Measurements from ENCODE around the gene ZNF566.

The ZNF566 gene

GRCh38 chr19:36449059-36449670, 40.2 kb downstream of the ZNF566 start:
- no CpG with 5 or more reads among the region's 5 CpGs for WGBS, 2 experiments (ENCODE audit: insufficient coverage in 2 of 2)
- Histone ChIP-seq H3K4me1 (ENCODE audit: control insufficient read depth, insufficient read depth, low read length, poor library complexity, severe bottlenecking) (no peaks in the 10 kb centered on the region), H3K27ac (ENCODE audit: low read depth, low read length, severe bottlenecking) (no peak overlapping the region), H3K9me3 (ENCODE audit: control insufficient read depth, low read length) (peaks cover 58% of the 10 kb centered on the region), H3K4me3 (ENCODE audit: extremely low read depth, insufficient read depth, low read length, poor library complexity, severe bottlenecking) (no peak overlapping the region), H3K36me3 (ENCODE audit: control insufficient read depth, insufficient read depth, low read length) (peaks cover 45% of the 10 kb centered on the region)

GRCh38 chr19:36441339-36441738, 48.0 kb downstream of the ZNF566 start:
- Histone ChIP-seq H3K4me3 (ENCODE audit: extremely low read depth, insufficient read depth, low read length, poor library complexity, severe bottlenecking) (no peak overlapping the region), H3K36me3 (ENCODE audit: control insufficient read depth, insufficient read depth, low read length) (no peaks in the 10 kb centered on the region), H3K4me1 (ENCODE audit: control insufficient read depth, insufficient read depth, low read length, poor library complexity, severe bottlenecking) (no peaks in the 10 kb centered on the region), H3K27ac (ENCODE audit: low read depth, low read length, severe bottlenecking) (no peak overlapping the region), H3K9me3 (ENCODE audit: control insufficient read depth, low read length) (peaks cover 40% of the 10 kb centered on the region)
- 88 to 100% methylated on average over 1 of the region's 1 CpG for WGBS, 2 experiments (ENCODE audit: insufficient coverage in 2 of 2)

- Histone ChIP-seq H3K9me3 (ENCODE audit: control insufficient read depth, low read length) (peaks cover 17% of the 10 kb centered on the region), H3K27ac (ENCODE audit: low read depth, low read length, severe bottlenecking) (no peak overlapping the region), H3K4me3 (ENCODE audit: extremely low read depth, insufficient read depth, low read length, poor library complexity, severe bottlenecking) (no peak overlapping the region), H3K4me1 (ENCODE audit: control insufficient read depth, insufficient read depth, low read length, poor library complexity, severe bottlenecking) (no peaks in the 10 kb centered on the region), H3K36me3 (ENCODE audit: control insufficient read depth, insufficient read depth, low read length) (no peaks in the 10 kb centered on the region)
- 83% methylated on average over 1 of the region's 2 CpGs; no CpG with 5 or more reads in 1 of the 2 experiments for WGBS, 2 experiments (ENCODE audit: insufficient coverage in 2 of 2)
Observed at GRCh38 chr19:36436531-36436930, 52.8 kb downstream of the ZNF566 start.

- H3K4me1 ChIP-seq (ENCODE audit: control insufficient read depth, insufficient read depth, low read length, poor library complexity, severe bottlenecking), result no peaks in the 10 kb centered on the region
- H3K36me3 ChIP-seq (ENCODE audit: control insufficient read depth, insufficient read depth, low read length), result no peaks in the 10 kb centered on the region
- no CpG with 5 or more reads among the region's 4 CpGs for WGBS, 2 experiments (ENCODE audit: insufficient coverage in 2 of 2)
- H3K27ac ChIP-seq (ENCODE audit: low read depth, low read length, severe bottlenecking), result no peak overlapping the region
- H3K4me3 ChIP-seq (ENCODE audit: extremely low read depth, insufficient read depth, low read length, poor library complexity, severe bottlenecking), result no peak overlapping the region
- H3K9me3 ChIP-seq (ENCODE audit: control insufficient read depth, low read length), result peaks cover 22% of the 10 kb centered on the region
Observed at GRCh38 chr19:36423925-36424324, 65.4 kb downstream of the ZNF566 start.

GRCh38 chr19:36421749-36422481, 67.4 kb downstream of the ZNF566 start:
- H3K4me3 ChIP-seq (ENCODE audit: extremely low read depth, insufficient read depth, low read length, poor library complexity, severe bottlenecking), result no peak overlapping the region
- no peak overlapping the region for H3K27ac ChIP-seq (ENCODE audit: low read depth, low read length, severe bottlenecking)
- H3K4me1 ChIP-seq (ENCODE audit: control insufficient read depth, insufficient read depth, low read length, poor library complexity, severe bottlenecking), result no peaks in the 10 kb centered on the region
- WGBS, 2 experiments (ENCODE audit: insufficient coverage in 2 of 2), result 78 to 90% methylated on average over 31 to 32 of the region's 33 CpGs
- H3K36me3 ChIP-seq (ENCODE audit: control insufficient read depth, insufficient read depth, low read length), result peaks cover 8% of the 10 kb centered on the region
- H3K9me3 ChIP-seq (ENCODE audit: control insufficient read depth, low read length), result peaks cover 31% of the 10 kb centered on the region

- no peaks in the 10 kb centered on the region for H3K4me1 ChIP-seq (ENCODE audit: control insufficient read depth, insufficient read depth, low read length, poor library complexity, severe bottlenecking)
- 61 to 76% methylated on average over 48 to 59 of the region's 61 CpGs for WGBS, 2 experiments (ENCODE audit: insufficient coverage in 2 of 2)
Observed at GRCh38 chr19:36420961-36421748, 68.2 kb downstream of the ZNF566 start.

GRCh38 chr19:36418287-36419001, 70.9 kb downstream of the ZNF566 start, which contains the start of gene ZFP82:
TSS of gene ZFP82 (minus strand) at chr19:36418644. CDS start at chr19:36409789, 8,855 bp downstream.
- Histone ChIP-seq H3K27ac (ENCODE audit: low read depth, low read length, severe bottlenecking) (peak within 1 kb of the TSS; percentile 93), H3K36me3 (ENCODE audit: control insufficient read depth, insufficient read depth, low read length) (peaks cover 39% of the 10 kb centered on the region), H3K4me1 (ENCODE audit: control insufficient read depth, insufficient read depth, low read length, poor library complexity, severe bottlenecking) (no peaks in the 10 kb centered on the region), H3K4me3 (ENCODE audit: extremely low read depth, insufficient read depth, low read length, poor library complexity, severe bottlenecking) (peak within 1 kb of the TSS; percentile 72), H3K9me3 (ENCODE audit: control insufficient read depth, low read length) (peaks cover 55% of the 10 kb centered on the region)
- WGBS, 2 experiments (ENCODE audit: insufficient coverage in 2 of 2), result 1% methylated on average over 55 to 64 of the region's 70 CpGs

More at GRCh38 chr19:36420961-36421748, 68.2 kb downstream of the ZNF566 start:
- no peak overlapping the region for H3K4me3 ChIP-seq (ENCODE audit: extremely low read depth, insufficient read depth, low read length, poor library complexity, severe bottlenecking)
- peaks cover 12% of the 10 kb centered on the region for H3K36me3 ChIP-seq (ENCODE audit: control insufficient read depth, insufficient read depth, low read length)
- H3K27ac ChIP-seq (ENCODE audit: low read depth, low read length, severe bottlenecking), result no peak overlapping the region
- H3K9me3 ChIP-seq (ENCODE audit: control insufficient read depth, low read length), result peaks cover 38% of the 10 kb centered on the region

GRCh38 chr19:36417752-36418286, 71.5 kb downstream of the ZNF566 start:
- Histone ChIP-seq H3K4me1 (ENCODE audit: control insufficient read depth, insufficient read depth, low read length, poor library complexity, severe bottlenecking) (no peaks in the 10 kb centered on the region), H3K4me3 (ENCODE audit: extremely low read depth, insufficient read depth, low read length, poor library complexity, severe bottlenecking) (peak overlapping the region; percentile 72), H3K9me3 (ENCODE audit: control insufficient read depth, low read length) (peaks cover 55% of the 10 kb centered on the region), H3K36me3 (ENCODE audit: control insufficient read depth, insufficient read depth, low read length) (peaks cover 44% of the 10 kb centered on the region), H3K27ac (ENCODE audit: low read depth, low read length, severe bottlenecking) (peak overlapping the region; percentile 93)
- WGBS, 2 experiments (ENCODE audit: insufficient coverage in 2 of 2), result 16 to 20% methylated on average over 22 to 23 of the region's 25 CpGs

GRCh38 chr19:36409841-36410240, 79.5 kb downstream of the ZNF566 start:
- Histone ChIP-seq H3K9me3 (ENCODE audit: control insufficient read depth, low read length) (peaks cover 14% of the 10 kb centered on the region), H3K4me3 (ENCODE audit: extremely low read depth, insufficient read depth, low read length, poor library complexity, severe bottlenecking) (no peak overlapping the region), H3K4me1 (ENCODE audit: control insufficient read depth, insufficient read depth, low read length, poor library complexity, severe bottlenecking) (no peaks in the 10 kb centered on the region), H3K36me3 (ENCODE audit: control insufficient read depth, insufficient read depth, low read length) (peaks cover 91% of the 10 kb centered on the region), H3K27ac (ENCODE audit: low read depth, low read length, severe bottlenecking) (peak overlapping the region; percentile 45)
- WGBS, 2 experiments (ENCODE audit: insufficient coverage in 2 of 2), result 100% methylated on average over 1 of the region's 5 CpGs; no CpG with 5 or more reads in 1 of the 2 experiments

- Histone ChIP-seq H3K4me1 (ENCODE audit: control insufficient read depth, insufficient read depth, low read length, poor library complexity, severe bottlenecking) (no peaks in the 10 kb centered on the region), H3K27ac (ENCODE audit: low read depth, low read length, severe bottlenecking) (no peak overlapping the region), H3K4me3 (ENCODE audit: extremely low read depth, insufficient read depth, low read length, poor library complexity, severe bottlenecking) (no peak overlapping the region), H3K9me3 (ENCODE audit: control insufficient read depth, low read length) (peaks cover 9% of the 10 kb centered on the region), H3K36me3 (ENCODE audit: control insufficient read depth, insufficient read depth, low read length) (peaks cover 90% of the 10 kb centered on the region)
- WGBS, 2 experiments (ENCODE audit: insufficient coverage in 2 of 2), result 100% methylated on average over 3 of the region's 3 CpGs; no CpG with 5 or more reads in 1 of the 2 experiments
Observed at GRCh38 chr19:36408101-36408500, 81.3 kb downstream of the ZNF566 start.

All from mesodermal cell (in vitro differentiated cells).